Measurements from ENCODE around the gene LEF1.

LEF1 gene

GRCh38 chr4:108168671-108169523 is at the start of gene LEF1:
LEF1 (minus strand) TSS chr4:108168932; CDS start chr4:108167767, 1,165 bp downstream.
- peak; percentile 64 for DNase-seq

- no peak for DNase-seq
Measured at GRCh38 chr4:108216510-108216909, 47.8 kb upstream of the LEF1 start.

GRCh38 chr4:108215055-108215454 is 46.3 kb upstream of the LEF1 start:
- DNase-seq, result no peak

DNA sequence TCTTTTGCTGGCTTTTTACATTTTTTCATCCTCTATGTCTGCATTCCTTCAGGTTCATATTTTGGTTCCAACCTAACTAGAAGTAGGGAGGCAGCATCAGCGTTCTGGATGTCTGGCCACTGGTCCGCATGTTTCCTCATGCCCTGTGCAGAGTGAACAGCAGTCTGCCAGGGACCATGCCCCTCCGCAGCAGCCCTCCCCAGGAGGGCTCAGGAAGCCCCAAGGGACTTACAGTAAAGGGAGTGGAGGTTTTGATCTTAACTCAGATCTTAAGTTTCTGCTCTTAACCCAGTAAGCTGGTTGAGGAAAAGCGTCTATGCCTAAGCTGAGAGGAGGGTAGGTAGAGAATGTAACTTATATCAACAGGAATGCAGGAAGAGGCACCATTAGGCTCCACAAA is 45.0 kb upstream of the LEF1 start:
- no peak for DNase-seq

DNA sequence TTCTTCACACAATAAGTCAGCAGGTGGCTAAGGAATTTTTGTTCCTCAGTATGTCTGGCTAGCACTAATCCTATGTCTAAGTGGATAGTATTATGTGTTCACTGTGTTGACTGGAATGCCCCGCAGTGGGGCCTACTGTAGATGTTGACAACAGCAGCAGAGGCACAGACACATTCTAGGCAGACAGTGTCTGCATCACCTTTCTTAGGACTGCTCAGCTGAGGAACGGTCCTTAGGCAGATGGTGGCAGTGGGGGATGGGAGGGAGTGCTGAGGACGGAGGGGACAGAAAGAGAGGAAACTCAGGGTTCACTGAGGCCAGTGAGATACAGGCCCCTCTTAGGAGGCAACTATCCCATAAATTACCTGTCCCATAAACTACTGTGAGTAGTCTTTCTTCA is 44.6 kb upstream of the LEF1 start:
- no peak for DNase-seq

DNA sequence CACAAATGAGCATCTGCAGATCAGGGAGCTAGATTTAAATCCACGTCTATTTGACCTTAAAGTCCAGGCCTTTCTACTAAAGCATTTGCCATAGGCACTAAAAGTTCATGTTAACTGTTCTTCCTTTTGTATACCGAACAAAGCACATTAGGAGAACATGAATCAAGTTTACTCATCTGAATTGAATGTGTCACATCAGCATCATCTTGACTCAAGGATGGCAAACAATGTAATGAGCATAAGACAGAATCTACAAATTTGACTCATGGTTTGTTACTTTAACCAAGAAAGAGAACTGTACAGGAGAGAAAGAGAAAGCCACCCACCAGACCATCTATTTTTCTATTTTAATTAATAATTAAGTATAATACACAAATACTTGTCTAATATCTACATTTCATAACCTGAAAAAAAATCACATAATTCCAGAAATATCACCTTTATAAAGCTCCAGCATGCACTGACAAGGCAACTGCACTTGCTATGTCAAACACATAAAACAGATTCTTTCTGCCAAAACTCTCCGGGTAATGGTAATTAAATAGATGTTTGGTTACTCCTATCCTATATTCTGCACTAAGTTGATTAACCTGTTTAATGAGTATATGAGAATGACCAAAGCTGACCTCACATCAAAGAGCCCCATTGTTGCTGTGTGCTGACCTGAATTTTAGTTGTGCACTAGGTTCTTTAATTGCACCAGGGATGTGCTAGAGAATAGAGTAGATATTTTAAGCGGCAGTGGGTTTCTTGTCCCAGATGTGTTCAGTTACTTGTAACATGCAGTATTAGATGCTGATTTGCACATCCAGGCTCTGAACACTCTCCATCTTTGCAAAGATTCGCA is 42.5 kb upstream of the LEF1 start:
- no peak for DNase-seq

- DNase-seq, result no peak
Measured at GRCh38 chr4:108209489-108209888, 40.8 kb upstream of the LEF1 start.

DNA sequence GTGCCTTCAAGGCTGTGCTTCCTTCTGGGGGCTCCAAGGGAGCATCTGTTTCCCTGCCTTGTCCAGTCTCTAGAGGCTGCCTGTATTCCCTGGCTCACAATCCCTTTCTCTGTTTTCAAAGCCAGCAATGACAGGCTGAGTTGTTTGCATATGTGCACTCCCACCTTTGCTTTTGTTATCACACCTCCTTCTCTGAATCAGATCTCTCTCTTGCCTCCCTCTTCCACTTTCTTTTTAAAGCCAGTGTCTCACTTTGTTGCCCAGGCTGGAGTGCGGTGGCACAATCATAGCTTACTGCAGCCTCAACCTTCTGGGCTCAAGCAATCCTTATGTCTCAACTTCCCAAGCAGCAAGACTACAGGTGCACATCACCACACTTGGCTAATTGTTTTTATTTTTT is 37.1 kb upstream of the LEF1 start:
- DNase-seq, result no peak

GRCh38 chr4:108204518-108204917 is 35.8 kb upstream of the LEF1 start:
- no peak for DNase-seq

DNA sequence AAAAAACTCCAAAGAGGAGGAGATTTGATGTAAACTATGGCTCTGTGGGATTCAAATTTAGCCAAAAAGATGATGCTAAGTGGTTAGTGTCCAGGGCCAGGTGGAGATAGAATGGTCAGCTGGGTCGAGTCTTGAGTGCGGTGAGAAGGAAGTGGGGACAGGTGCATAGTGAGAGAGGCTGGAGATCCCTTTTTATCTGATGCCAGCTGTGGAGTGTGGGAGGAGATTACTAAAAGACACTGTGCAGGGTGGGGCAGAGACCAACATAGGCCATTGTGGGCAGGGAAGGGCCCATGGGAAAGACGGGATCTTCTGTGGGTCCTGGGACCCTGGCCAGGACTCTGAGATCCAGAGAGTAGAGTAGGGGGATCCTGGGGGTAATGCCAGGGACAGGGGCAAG is 34.6 kb upstream of the LEF1 start:
- DNase-seq, result no peak

GRCh38 chr4:108201774-108202173 is 33.0 kb upstream of the LEF1 start:
- DNase-seq, result no peak

DNA sequence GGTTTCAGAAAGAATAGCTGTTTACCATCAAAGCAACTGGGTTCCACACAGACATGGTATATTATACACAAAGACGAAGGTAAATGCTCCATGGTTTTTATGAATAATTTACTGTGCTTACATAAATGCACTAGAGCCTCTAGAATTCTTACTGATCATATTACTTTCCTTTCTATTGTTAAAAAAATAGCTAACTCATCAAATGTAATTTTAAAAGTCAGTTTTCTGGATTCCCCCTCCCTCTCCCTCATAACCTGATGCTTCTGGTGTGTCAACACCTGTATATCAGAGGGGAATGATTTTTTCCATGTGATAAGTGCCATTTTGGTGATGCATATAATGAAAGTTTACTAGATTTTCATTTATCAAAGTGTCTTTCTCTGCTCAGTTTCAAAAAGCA is 31.1 kb upstream of the LEF1 start:
- no peak for DNase-seq

DNA sequence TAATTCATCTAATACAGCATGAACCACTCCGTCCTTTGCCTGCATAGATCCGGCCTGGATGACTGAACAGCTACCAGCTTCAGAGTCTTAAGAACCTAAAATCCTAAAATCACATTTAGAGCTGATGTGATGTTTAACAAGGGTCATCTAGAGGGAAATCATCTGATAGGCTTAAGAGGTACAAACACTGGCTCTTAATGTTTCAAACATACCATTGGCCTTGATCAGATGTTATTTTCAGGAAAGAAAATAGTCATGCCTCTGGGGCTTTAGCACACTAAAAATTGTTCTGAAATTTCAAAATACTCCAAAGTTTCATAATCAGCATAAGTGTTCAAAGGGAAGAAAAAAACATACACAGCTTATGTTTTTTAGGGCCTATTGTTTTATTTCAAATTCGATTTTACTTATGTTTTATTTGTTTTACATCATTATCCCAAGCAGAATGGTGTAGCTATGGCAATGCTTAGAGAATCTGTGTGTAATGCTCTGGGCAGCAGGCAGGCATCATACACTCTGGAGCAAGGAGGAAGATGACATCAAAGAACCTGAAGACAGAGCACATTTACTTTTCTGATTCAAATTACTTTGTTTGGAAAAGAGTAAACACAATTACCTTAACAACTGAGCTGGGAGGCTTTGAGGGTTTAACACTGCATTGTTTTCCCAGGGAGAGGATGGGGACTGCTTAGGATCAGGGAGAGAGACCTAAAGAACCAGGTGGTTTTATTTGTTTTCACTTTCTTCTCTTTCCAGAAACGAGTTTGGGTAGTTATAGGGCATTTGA is 25.3 kb upstream of the LEF1 start:
- no peak for DNase-seq

GRCh38 chr4:108192935-108193334 is 24.2 kb upstream of the LEF1 start:
- no peak for DNase-seq

GRCh38 chr4:108192056-108192455 is 23.3 kb upstream of the LEF1 start:
- no peak for DNase-seq

GRCh38 chr4:108191269-108191914 is 22.7 kb upstream of the LEF1 start:
- DNase-seq, result no peak

- DNase-seq, result no peak
Measured at GRCh38 chr4:108188770-108189169, 20.0 kb upstream of the LEF1 start.

GRCh38 chr4:108185252-108185651 is 16.5 kb upstream of the LEF1 start:
- DNase-seq, result no peak

DNA sequence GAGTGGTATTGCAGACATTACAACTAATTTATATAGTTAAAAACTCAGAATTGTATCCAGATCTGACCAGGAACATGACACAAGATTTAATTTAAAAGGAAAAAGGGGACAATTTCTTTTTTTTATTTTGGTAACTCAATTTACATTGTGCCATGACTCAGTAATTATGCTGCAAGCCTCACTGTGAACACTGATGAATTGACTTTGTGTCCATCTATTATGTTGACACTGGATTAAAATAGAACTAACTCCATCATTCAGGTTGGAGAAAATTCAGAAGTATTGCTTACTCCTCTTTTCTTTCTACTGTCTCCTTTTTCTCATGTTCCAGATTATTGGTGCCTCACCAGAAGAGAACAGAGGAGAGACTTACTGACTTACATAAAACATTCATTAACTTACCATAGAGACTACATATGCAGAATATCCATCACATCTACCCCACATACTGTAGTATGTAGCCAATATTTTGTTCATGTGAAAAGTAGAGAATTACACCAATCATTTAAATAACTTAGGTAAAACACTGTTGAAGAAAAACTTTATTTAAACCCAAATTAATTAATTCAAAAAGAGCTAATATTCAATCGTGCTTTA is 15.8 kb upstream of the LEF1 start:
- DNase-seq, result no peak

DNA sequence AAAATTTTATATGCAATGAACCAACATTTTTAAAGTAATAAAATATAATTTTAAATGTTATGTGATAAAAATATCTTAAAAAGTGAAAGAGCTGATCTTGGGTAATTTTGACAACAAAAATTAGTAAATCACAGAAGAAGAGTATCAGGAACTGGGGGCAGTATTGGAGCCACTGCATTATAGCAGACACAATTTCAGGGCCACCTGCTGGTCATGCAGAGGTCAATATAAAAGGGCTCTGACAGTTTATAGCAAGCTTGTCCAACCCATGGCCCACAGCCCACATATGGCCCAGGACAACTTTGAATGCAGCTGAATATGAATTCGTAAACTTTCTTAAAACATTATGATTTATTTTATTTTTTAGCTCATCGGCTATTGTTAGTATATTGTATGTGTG is 13.0 kb upstream of the LEF1 start:
- no peak for DNase-seq

- no peak for DNase-seq
Measured at GRCh38 chr4:108180513-108180912, 11.8 kb upstream of the LEF1 start.

DNA sequence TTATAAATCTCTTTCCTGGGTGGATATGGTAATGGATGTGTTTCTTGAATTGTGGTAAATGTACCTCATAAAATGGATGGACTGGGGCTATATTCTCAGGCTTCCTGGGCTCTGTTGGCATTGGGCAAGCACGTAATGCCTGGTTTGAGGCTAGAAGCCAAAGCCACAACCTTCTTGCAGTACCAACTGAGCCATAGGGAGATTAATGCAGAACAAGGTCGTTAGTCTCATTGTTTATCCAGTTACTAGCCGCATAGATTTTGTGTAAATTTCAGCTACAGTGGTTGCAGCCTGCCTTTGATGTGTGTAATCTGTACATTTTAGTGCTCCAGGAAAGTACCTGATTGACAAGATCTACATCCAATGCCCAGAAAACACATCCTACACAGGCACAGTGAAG is 7.2 kb upstream of the LEF1 start:
- DNase-seq, result no peak

All from activated gamma-delta T cell treated with Interleukin-2 at 50 U/mL for 16 hours (primary cell).